GM12801 (cell line): Measurements from ENCODE around the gene AEBP1.

ENCODE experiments used
- TF ChIP-seq, protein P1 (sequence below): IDR thresholded peaks from one replicate; pipeline ENCODE4 v1.5.1; 2011; ENCODE audit warnings: control low read depth; ENCODE audit not compliant: insufficient read length; ENCODE audit errors: extremely low read depth

The AEBP1 gene

DNA sequence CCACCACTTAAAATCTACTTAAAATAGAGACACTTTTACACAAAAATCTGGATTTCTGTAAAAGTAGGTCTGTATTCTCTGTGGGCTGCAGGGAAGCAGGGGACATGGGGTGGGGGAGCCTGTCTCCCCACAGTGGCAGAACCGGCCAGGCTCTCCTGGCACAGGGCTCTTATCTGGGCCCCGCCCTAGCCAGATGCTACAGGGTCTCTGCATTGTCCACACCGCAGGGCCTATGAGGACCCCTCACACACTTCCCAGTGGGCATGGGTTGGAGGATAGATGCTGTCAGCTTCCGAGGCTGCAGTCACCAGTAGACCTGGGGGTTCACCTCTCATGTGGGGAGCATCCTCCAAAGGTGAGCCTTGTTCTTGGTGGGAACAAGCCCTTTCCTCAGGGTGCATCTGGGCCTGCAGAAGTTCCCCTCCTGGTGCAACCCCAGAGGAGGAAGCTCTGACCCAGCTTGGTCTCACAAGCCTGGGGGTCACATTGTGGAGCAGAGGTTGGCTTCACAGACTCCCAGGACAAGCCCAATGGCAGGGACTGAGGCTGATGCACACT is 52.4 kb downstream of the AEBP1 start:
- TF ChIP-seq, protein P1, sequence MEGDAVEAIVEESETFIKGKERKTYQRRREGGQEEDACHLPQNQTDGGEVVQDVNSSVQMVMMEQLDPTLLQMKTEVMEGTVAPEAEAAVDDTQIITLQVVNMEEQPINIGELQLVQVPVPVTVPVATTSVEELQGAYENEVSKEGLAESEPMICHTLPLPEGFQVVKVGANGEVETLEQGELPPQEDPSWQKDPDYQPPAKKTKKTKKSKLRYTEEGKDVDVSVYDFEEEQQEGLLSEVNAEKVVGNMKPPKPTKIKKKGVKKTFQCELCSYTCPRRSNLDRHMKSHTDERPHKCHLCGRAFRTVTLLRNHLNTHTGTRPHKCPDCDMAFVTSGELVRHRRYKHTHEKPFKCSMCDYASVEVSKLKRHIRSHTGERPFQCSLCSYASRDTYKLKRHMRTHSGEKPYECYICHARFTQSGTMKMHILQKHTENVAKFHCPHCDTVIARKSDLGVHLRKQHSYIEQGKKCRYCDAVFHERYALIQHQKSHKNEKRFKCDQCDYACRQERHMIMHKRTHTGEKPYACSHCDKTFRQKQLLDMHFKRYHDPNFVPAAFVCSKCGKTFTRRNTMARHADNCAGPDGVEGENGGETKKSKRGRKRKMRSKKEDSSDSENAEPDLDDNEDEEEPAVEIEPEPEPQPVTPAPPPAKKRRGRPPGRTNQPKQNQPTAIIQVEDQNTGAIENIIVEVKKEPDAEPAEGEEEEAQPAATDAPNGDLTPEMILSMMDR: no peak

GRCh38 chr7:44157116-44158080 is 53.3 kb downstream of the AEBP1 start:
- TF ChIP-seq, protein P1: no peak

- TF ChIP-seq, protein P1: no peak
These were observed 54.1 kb downstream of the AEBP1 start for GRCh38 chr7:44158096-44158872.

GRCh38 chr7:44158873-44159631 is 54.9 kb downstream of the AEBP1 start:
- TF ChIP-seq, protein P1: no peak

DNA sequence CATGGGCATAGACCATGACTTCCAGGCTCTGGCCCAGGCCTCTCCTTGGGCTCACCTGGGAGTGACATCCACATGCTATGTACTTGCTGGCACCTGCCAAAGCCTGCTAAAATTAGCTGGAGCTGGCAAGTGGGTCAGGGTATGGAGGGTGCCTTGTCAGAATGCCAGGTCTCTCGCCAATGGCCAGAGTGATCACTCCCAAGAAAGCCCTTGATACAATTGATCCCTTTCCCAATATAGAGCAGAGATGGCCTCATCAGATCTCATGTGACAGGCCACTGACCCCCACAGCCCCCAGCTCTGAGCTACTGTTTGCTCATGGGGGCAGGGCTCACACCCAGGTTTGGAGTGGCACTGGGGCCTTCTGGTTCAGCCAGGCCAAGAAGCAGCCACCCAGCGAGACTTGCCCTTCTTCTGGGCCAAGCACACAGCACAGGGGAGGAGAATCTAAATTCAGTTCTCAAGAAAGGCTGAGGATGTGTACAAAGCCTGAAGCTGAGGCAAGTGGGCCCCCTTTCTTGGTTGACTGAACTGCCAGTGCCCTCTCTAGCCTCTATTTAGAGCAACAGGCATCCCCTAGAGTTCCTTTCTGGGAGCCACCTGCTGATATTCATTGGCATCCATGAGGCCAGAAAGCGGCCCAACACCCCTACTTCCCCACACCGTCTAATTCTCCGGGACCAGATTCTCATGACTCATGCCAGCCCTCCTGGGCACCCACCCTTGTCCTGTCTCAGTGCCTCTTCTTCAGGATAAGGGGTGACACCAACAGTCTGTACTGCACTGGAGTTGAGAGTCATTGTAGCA is 55.9 kb downstream of the AEBP1 start:
- TF ChIP-seq, protein P1: no peak

GRCh38 chr7:44161371-44161770 is 57.2 kb downstream of the AEBP1 start:
- TF ChIP-seq, protein P1: no peak
